GM08714 (cell line): ENCODE data around the gene GBF1.
A peak's percentile ranks its signal among the peaks of the same experiment; 100 is the strongest.

Experiments
- H3K4me3 ChIP-seq: fragments of 200-500 bp; sonication (Bioruptor generic); 2 replicates; pipeline ENCODE4 v1.5.1; 2014; ENCODE audit warnings: mild to moderate bottlenecking, low read length, inconsistent platforms
- ZNF274 ChIP-seq: IDR thresholded peaks from 2 replicates; pipeline ENCODE4 v1.6.1; 2012; ENCODE audit warnings: mild to moderate bottlenecking, low read depth, low read length

GBF1 gene

GRCh38 chr10:102413806-102414561 lies 168.7 kb downstream of the GBF1 start:
- no peak for TF ChIP-seq ZNF274
- H3K4me3 ChIP-seq: no peak overlapping the region

GRCh38 chr10:102414749-102415148 lies 169.4 kb downstream of the GBF1 start:
- no peak overlapping the region for H3K4me3 ChIP-seq
- no peak for TF ChIP-seq ZNF274

GRCh38 chr10:102416283-102416682 lies 171.0 kb downstream of the GBF1 start:
- no peak for TF ChIP-seq ZNF274
- H3K4me3 ChIP-seq: no peak overlapping the region

- H3K4me3 ChIP-seq: no peak overlapping the region
- TF ChIP-seq ZNF274: no peak
Measured at GRCh38 chr10:102416695-102417094, 171.4 kb downstream of the GBF1 start.

GRCh38 chr10:102418622-102419268 lies 173.4 kb downstream of the GBF1 start, which contains the start of gene PSD:
Gene PSD (minus strand): TSS chr10:102418785. CDS start chr10:102417038, 1,747 bp downstream.
- no peak for TF ChIP-seq ZNF274
- H3K4me3 ChIP-seq: peak within 1 kb of the TSS; percentile 74; the same call in 1 of the 2 replicates

GRCh38 chr10:102419269-102420180 lies 174.2 kb downstream of the GBF1 start:
- TF ChIP-seq ZNF274: no peak
- H3K4me3 ChIP-seq: peak overlapping the region; percentile 74; the same call in 1 of the 2 replicates

- no peak for TF ChIP-seq ZNF274
- H3K4me3 ChIP-seq: peak overlapping the region; percentile 74
Measured at GRCh38 chr10:102420181-102420713, 174.9 kb downstream of the GBF1 start.

- no peak for TF ChIP-seq ZNF274
- peak within 1 kb of the TSS; percentile 74 for H3K4me3 ChIP-seq
Measured at GRCh38 chr10:102420714-102421506, 175.6 kb downstream of the GBF1 start, which contains the start of gene FBXL15. Gene FBXL15 (plus strand): TSS chr10:102420836. CDS start chr10:102421130, 294 bp downstream.

- no peak for TF ChIP-seq ZNF274
- H3K4me3 ChIP-seq: peak overlapping the region; percentile 74
Measured at GRCh38 chr10:102421507-102421756, 176.1 kb downstream of the GBF1 start.

- no peak for TF ChIP-seq ZNF274
- peak overlapping the region; percentile 74 for H3K4me3 ChIP-seq
Measured at GRCh38 chr10:102421757-102422512, 176.6 kb downstream of the GBF1 start.

- no peak for TF ChIP-seq ZNF274
Measured at GRCh38 chr10:102422545-102423129, 177.3 kb downstream of the GBF1 start.

GRCh38 chr10:102423372-102423968 lies 178.1 kb downstream of the GBF1 start:
- no peak for TF ChIP-seq ZNF274
- no peak overlapping the region for H3K4me3 ChIP-seq

More at GRCh38 chr10:102422545-102423129, 177.3 kb downstream of the GBF1 start:
- peak overlapping the region; percentile 74; the same call in 1 of the 2 replicates for H3K4me3 ChIP-seq
